BE2C (cell line): Measurements from ENCODE around the gene ARHGAP31.
A peak's percentile ranks its signal among the peaks of the same experiment; 100 is the strongest.

Experiments used
- DNase-seq: peaks from one replicate; pipeline ENCODE4 v3.0.0-alpha.2; 2020
- H3K27me3 ChIP-seq: fragments of 250-450 bp; sonication (Bioruptor Pico); 2 replicates; pipeline ENCODE4 v1.5.1; 2020; ENCODE audit warnings: mild to moderate bottlenecking
- H3K36me3 ChIP-seq: fragments of 250-450 bp; sonication (Bioruptor Pico); 2 replicates; pipeline ENCODE4 v1.5.1; 2020; ENCODE audit warnings: mild to moderate bottlenecking
- H3K4me1 ChIP-seq: fragments of 250-450 bp; sonication (Bioruptor Pico); 2 replicates; pipeline ENCODE4 v1.5.1; 2020
- H3K4me3 ChIP-seq: 2 replicates; pipeline ENCODE4 v1.5.1; 2011; ENCODE audit warnings: low read depth, low read length
- H3K9me3 ChIP-seq: fragments of 250-450 bp; sonication (Bioruptor Pico); 2 replicates; pipeline ENCODE4 v1.5.1; 2020
- TF ChIP-seq, protein P1 (sequence below): IDR thresholded peaks from 2 replicates; pipeline ENCODE4 v1.5.1; 2012; ENCODE audit warnings: mild to moderate bottlenecking, low read depth, low read length

The ARHGAP31 gene

DNA sequence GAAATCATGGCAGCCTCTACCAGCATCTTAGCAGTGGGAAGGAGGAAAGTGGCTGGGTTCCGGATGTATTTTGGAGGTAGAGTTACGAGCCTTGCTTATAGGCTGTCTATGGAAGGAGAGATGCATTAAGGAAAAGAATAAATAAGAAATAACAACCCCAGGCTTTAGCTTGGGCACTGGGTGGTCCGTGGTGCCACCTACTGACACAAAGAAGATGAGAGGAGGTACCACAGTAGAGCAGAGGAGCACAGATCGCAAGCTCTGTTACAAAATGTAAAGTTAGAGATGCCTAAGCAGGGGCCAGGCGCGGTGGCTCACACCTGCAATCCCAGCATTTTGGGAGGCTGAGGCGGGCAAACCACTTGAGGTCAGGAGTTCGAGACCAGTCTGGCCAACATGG, 94.4 kb downstream of the ARHGAP31 start:
- no peak for DNase-seq
- H3K36me3 ChIP-seq = no peaks in the 10 kb centered on the region

DNA sequence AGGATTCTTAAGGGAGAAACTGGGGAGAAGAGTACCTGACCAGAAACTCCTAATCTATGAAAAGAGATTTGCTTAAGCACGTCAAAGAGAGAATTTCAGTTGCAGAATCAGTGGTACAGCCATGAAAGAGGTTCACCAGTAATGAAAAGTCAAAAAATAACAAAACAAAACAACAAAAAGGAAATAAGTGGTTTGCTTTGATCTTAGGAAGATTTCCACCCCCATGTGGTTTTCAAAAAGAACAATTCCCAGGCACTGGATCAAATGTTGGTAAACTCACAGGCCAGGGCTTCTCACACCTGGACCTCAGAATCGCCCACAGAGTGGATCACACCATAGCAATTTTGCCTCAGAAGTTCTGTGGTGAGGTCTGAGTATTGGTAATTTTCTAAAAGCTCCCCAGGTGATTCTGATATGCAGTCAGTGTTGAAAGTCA, 101.8 kb downstream of the ARHGAP31 start:
- Histone ChIP-seq H3K4me3 (no peak overlapping the region), H3K36me3 (no peaks in the 10 kb centered on the region; the same call in 1 of the 2 replicates), H3K9me3 (no peaks in the 10 kb centered on the region), H3K4me1 (no peaks in the 10 kb centered on the region), H3K27me3 (no peaks in the 10 kb centered on the region)
- no peak for DNase-seq
- TF ChIP-seq, protein P1, sequence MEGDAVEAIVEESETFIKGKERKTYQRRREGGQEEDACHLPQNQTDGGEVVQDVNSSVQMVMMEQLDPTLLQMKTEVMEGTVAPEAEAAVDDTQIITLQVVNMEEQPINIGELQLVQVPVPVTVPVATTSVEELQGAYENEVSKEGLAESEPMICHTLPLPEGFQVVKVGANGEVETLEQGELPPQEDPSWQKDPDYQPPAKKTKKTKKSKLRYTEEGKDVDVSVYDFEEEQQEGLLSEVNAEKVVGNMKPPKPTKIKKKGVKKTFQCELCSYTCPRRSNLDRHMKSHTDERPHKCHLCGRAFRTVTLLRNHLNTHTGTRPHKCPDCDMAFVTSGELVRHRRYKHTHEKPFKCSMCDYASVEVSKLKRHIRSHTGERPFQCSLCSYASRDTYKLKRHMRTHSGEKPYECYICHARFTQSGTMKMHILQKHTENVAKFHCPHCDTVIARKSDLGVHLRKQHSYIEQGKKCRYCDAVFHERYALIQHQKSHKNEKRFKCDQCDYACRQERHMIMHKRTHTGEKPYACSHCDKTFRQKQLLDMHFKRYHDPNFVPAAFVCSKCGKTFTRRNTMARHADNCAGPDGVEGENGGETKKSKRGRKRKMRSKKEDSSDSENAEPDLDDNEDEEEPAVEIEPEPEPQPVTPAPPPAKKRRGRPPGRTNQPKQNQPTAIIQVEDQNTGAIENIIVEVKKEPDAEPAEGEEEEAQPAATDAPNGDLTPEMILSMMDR = no peak

More for the DNA sequence above, 94.4 kb downstream of the ARHGAP31 start:
- no peak overlapping the region for H3K4me3 ChIP-seq
- no peaks in the 10 kb centered on the region for H3K27me3 ChIP-seq
- TF ChIP-seq, protein P1 = peak; percentile 33
- no peaks in the 10 kb centered on the region for H3K4me1 ChIP-seq
- H3K9me3 ChIP-seq = no peaks in the 10 kb centered on the region

DNA sequence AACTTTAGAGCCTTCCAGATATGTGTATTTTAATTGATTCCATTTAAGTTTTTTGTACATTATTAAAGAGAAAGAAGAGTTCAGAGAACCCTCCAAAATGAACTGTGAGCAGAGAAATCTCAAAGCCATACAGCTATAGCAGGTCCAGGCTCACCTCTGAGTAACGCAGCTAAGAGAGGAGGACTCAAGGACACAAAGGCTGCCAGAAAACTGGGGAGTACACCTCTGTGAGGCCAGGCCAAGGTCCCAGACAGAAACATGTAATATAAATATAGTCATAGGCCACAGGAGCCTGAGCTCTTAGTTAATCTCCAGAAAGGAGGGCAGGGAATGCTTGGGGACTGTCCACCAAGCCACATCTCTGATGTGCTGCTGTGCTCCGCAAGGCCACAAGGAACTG, 102.7 kb downstream of the ARHGAP31 start:
- Histone ChIP-seq H3K9me3 (no peaks in the 10 kb centered on the region), H3K4me3 (no peak overlapping the region), H3K36me3 (no peaks in the 10 kb centered on the region; the same call in 1 of the 2 replicates), H3K27me3 (no peaks in the 10 kb centered on the region), H3K4me1 (no peaks in the 10 kb centered on the region)
- TF ChIP-seq, protein P1 = no peak
- DNase-seq = no peak

DNA sequence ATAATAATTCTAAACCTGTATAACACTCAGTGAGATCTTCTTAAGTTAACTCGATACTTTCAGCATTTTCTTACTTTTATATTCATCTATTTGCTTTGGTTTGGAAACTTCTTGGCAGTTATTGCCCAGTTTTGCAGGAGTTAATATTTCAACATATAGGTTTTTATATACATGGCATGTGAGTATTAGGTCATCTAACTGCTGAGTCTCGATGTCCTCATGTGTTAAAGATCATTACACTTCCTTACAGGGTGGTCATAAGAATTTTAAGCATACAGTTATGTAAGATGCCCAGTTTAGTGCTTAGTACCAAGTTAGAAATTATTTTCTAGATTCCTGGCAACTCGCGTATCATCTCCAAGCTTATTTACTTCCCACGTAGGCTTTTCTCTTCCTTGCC, 106.3 kb downstream of the ARHGAP31 start:
- H3K9me3 ChIP-seq = no peaks in the 10 kb centered on the region
- no peak for DNase-seq
- no peaks in the 10 kb centered on the region; the same call in 1 of the 2 replicates for H3K36me3 ChIP-seq

DNA sequence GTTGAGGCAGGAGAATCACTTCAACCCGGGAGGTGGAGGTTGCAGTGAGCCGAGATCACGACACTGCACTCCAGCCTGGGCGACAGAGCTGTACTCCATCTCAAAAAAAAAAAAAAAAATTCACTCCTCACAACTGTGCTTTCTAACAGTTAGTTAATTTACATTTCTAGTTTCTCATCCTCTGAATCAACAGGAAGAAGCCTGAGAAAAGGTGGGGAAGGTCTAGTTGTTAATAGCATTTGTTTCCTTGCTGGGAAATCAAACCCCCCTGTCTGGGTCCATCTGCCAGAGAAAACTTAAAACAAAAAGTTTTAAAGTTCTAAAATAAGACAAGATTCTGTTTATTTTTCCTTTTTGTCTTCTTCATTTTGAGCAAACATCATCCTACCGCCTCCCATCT, 106.9 kb downstream of the ARHGAP31 start:
- Histone ChIP-seq H3K4me3 (no peak overlapping the region), H3K27me3 (no peaks in the 10 kb centered on the region), H3K9me3 (no peaks in the 10 kb centered on the region), H3K4me1 (no peaks in the 10 kb centered on the region), H3K36me3 (no peaks in the 10 kb centered on the region; the same call in 1 of the 2 replicates)
- no peak for DNase-seq
- TF ChIP-seq, protein P1 = no peak

More for the DNA sequence above, 106.3 kb downstream of the ARHGAP31 start:
- Histone ChIP-seq H3K4me3 (no peak overlapping the region), H3K4me1 (no peaks in the 10 kb centered on the region), H3K27me3 (no peaks in the 10 kb centered on the region)
- TF ChIP-seq, protein P1 = no peak

DNA sequence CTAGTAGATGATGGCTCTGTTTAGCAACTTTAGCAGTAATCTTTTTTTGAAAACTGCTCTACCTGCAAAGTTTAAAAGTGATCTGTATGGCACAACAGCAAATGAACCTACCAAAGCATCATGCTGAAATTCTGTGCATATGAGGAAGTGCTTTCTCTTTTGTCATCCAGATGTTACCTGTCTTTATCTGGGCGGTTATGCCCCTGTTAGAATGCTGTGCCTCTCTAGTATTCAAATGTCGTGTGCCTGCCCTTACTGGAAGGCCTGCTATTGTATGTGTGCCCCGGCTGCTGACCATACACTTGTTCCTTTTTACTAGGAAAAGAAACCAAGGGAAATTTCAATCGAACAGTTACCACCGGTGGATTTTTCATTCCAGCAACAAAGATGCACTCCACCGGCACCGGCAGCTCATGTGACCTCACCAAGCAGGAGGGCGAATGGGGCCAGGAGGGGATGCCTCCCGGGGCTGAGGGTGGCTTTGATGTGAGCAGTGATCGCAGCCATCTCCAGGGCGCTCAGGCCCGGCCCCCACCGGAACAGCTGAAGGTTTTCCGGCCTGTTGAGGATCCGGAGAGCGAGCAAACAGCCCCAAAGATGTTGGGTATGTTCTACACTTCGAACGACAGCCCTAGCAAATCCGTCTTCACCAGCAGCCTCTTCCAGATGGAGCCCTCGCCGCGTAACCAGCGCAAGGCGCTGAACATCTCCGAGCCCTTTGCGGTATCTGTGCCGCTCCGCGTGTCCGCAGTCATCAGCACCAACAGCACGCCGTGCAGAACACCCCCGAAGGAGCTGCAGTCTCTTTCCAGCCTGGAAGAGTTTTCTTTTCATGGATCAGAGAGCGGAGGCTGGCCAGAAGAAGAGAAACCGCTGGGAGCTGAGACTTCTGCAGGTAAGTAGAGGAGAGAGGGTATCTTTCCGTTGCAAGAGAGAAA, 107.6 kb downstream of the ARHGAP31 start:
- no peaks in the 10 kb centered on the region; the same call in 1 of the 2 replicates for H3K36me3 ChIP-seq
- H3K4me3 ChIP-seq = no peak overlapping the region
- H3K27me3 ChIP-seq = no peaks in the 10 kb centered on the region
- TF ChIP-seq, protein P1 = no peak
- no peak for DNase-seq
- H3K4me1 ChIP-seq = no peaks in the 10 kb centered on the region
- H3K9me3 ChIP-seq = no peaks in the 10 kb centered on the region
